Gastroesophageal sphincter (tissue), 3 donors: Measurements from ENCODE around the gene AKAP17A.

Experiments used
- CTCF ChIP-seq, 4 experiments: fragments of 200-600 bp in 2 of 4; fragments of 450-650 bp in 2 of 4; sonication (generic) in 1 of 4; IDR thresholded peaks; one replicate each; pipeline ENCODE4 v1.5.1; 2017 to 2019; ENCODE audit warnings: antibody characterized with exemption in 4 of 4, mild to moderate bottlenecking in 2 of 4, moderate library complexity in 2 of 4
- EP300 ChIP-seq: sonication (generic); formaldehyde crosslinking; IDR thresholded peaks from one replicate; pipeline ENCODE4 v1.6.1; 2017; ENCODE audit warnings: antibody characterized with exemption, mild to moderate bottlenecking
- POLR2AphosphoS5 ChIP-seq: sonication (generic); formaldehyde crosslinking; IDR thresholded peaks from one replicate; pipeline ENCODE4 v1.6.1; 2017; ENCODE audit warnings: antibody characterized with exemption

GRCh38 chrX:1610166-1610565 is 18.8 kb downstream of the AKAP17A start:
- no peak for TF ChIP-seq CTCF (IDR thresholded peaks at IDR 0.05)
- no peak for TF ChIP-seq POLR2AphosphoS5
- TF ChIP-seq EP300: no peak
